Panc1 (cell line): Measurements from ENCODE around the gene PLK1. TPM values are rescaled to one million over a fixed set of nuclear protein-coding genes. Genes with fewer than 3 reads are reported as not detected.

Experiments
- ATAC-seq: fragments of 200-7000 bp; cut with Tn5 transposase; 2 replicates; pipeline ENCODE4 v1.9.1; 2020; ENCODE audit warnings: mild to moderate bottlenecking, moderate library complexity
- BruUV-seq: library from RNA; stranded (reverse); fragments of 400-500 nt; replicated peaks from 2 replicates; lab custom pipeline; 2021; lab: Mats Ljungman, UMichigan
- CTCF ChIA-PET: fragments of 300-600 bp; sonication (Branson Sonifier 250); formaldehyde crosslinking; loops from one replicate; lab custom pipeline; 2022; ENCODE audit warnings: antibody characterized with exemption; lab: Charles Lee
- POLR2A ChIA-PET: fragments of 300-600 bp; sonication (Branson Sonifier 250); formaldehyde crosslinking; loops from one replicate; lab custom pipeline; 2022; ENCODE audit warnings: antibody characterized with exemption; lab: Charles Lee
- DNase-seq: peaks from one replicate; pipeline ENCODE4 v3.0.0-alpha.2; 2010; ENCODE audit warnings: low read depth, low spot score
- H3K27ac ChIP-seq: 2 replicates; pipeline ENCODE4 v1.5.1; 2011; ENCODE audit warnings: mild to moderate bottlenecking, low read length, inconsistent platforms
- H3K27me3 ChIP-seq: fragments of 200-500 bp; sonication (Bioruptor generic); 2 replicates; pipeline ENCODE4 v1.6.0; 2014; ENCODE audit warnings: low read length, inconsistent platforms; ENCODE audit not compliant: control insufficient read depth, insufficient read depth
- H3K36me3 ChIP-seq: fragments of 200-500 bp; sonication (Bioruptor generic); 2 replicates; pipeline ENCODE4 v1.5.1; 2014; ENCODE audit warnings: inconsistent platforms, mild to moderate bottlenecking, low read length, moderate library complexity; ENCODE audit not compliant: control insufficient read depth, insufficient read depth
- H3K4me1 ChIP-seq: 2 replicates; pipeline ENCODE4 v1.5.1; 2011; ENCODE audit warnings: inconsistent platforms, mild to moderate bottlenecking, low read length, moderate library complexity; ENCODE audit not compliant: control insufficient read depth, insufficient read depth
- H3K4me3 ChIP-seq, 2 experiments: 2 replicates each; pipeline ENCODE4 v1.5.1; 2011 to 2012; ENCODE audit warnings: low read depth in 2 of 2, low read length in 2 of 2, mild to moderate bottlenecking in 2 of 2, inconsistent platforms in 1 of 2, moderate library complexity in 1 of 2
- H3K9me3 ChIP-seq: fragments of 200-500 bp; sonication (Bioruptor generic); 2 replicates; pipeline ENCODE4 v1.5.1; 2014; ENCODE audit warnings: low read depth, mild to moderate bottlenecking, inconsistent platforms, low read length, moderate library complexity; ENCODE audit not compliant: control insufficient read depth, insufficient read depth
- CTCF ChIP-seq: fragments of 450-650 bp; IDR thresholded peaks from 2 replicates; pipeline ENCODE4 v1.5.1; 2017; ENCODE audit warnings: mild to moderate bottlenecking
- POLR2AphosphoS5 ChIP-seq: IDR thresholded peaks from 2 replicates; pipeline ENCODE4 v1.6.1; 2012; ENCODE audit warnings: mild to moderate bottlenecking, low read depth, low read length, moderate library complexity
- SIN3A ChIP-seq: IDR thresholded peaks from 2 replicates; pipeline ENCODE4 v1.6.1; 2012; ENCODE audit warnings: low read depth, mild to moderate bottlenecking, low read length, moderate library complexity, borderline replicate concordance; ENCODE audit not compliant: insufficient read depth
- TCF7L2 ChIP-seq: IDR thresholded peaks from 2 replicates; pipeline ENCODE4 v1.6.1; 2011; ENCODE audit warnings: mild to moderate bottlenecking, low read depth, low read length, inconsistent platforms
- in situ Hi-C: cut with HindIII; loops from 2 replicates; pipeline ENCODE4 v1.10.0; 2016; ENCODE audit warnings: low sequenced_read_pairs, low pct_unique_long_range_greater_than_20kb
- intact Hi-C: fragments of 100-400 bp; cut with micrococcal nuclease; formaldehyde crosslinking; loops from one replicate; pipeline ENCODE4 v1.10.0; 2022; ENCODE audit not compliant: unreplicated experiment
- total RNA-seq: library from RNA; stranded (reverse); gene quantifications from one replicate; pipeline ENCODE4 v1.2.1, GENCODE V29; 2021; ENCODE audit not compliant: unreplicated experiment
- TF ChIP-seq, protein P1 (sequence below), 2 experiments: IDR thresholded peaks; 2 replicates each; pipeline ENCODE4 v1.6.1; 2011 to 2012; ENCODE audit warnings: low read depth in 2 of 2, control low read depth in 1 of 2, low read length in 1 of 2, mild to moderate bottlenecking in 1 of 2, moderate library complexity in 1 of 2; ENCODE audit not compliant: insufficient read depth in 1 of 2

Gene PLK1
- total RNA-seq, 1 experiment from 2014 or later, result 94.8 TPM

DNA sequence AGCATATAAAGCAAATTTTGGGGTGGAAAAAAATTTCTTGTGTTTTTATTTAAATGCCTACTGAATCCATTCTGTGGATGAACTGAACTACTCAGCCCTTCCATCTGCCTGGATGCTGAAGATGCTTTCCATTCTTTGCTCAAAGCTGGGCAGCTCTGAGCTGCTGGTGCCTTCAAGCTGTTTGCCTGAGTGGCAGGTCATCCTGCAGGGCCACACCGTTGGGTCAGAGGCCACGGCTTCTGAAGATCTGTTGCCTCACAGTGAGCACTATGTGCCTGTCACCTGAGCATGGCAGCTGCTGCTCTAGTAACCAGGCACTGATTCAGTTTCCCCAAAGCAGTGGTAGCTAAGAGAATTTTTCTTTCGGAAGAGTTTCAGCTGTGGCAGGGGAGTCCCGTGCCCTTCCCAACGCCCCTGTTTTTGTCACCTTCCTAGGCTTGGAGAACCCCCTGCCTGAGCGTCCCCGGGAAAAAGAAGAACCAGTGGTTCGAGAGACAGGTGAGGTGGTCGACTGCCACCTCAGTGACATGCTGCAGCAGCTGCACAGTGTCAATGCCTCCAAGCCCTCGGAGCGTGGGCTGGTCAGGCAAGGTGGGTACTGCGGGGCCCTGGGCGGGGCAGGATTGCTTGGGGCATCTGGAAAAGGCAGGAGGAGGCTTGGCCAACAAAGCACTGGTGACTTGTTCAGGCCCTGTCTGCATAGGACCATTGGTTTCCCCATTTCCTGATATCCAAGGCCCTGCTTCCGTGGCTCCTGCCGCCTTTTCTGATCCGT lies 8.5 kb downstream of the PLK1 start:
- ChIA-PET POLR2A (no interaction called here), CTCF (no interaction called here)
- DNase-seq (no peak), ATAC-seq (no peak)
- no peak overlapping the region for H3K27ac ChIP-seq
- H3K4me3 ChIP-seq, result no peak overlapping the region
- TF ChIP-seq CTCF (no peak), POLR2AphosphoS5 (no peak), TCF7L2 (no peak), SIN3A (no peak)
- TF ChIP-seq, protein P1, sequence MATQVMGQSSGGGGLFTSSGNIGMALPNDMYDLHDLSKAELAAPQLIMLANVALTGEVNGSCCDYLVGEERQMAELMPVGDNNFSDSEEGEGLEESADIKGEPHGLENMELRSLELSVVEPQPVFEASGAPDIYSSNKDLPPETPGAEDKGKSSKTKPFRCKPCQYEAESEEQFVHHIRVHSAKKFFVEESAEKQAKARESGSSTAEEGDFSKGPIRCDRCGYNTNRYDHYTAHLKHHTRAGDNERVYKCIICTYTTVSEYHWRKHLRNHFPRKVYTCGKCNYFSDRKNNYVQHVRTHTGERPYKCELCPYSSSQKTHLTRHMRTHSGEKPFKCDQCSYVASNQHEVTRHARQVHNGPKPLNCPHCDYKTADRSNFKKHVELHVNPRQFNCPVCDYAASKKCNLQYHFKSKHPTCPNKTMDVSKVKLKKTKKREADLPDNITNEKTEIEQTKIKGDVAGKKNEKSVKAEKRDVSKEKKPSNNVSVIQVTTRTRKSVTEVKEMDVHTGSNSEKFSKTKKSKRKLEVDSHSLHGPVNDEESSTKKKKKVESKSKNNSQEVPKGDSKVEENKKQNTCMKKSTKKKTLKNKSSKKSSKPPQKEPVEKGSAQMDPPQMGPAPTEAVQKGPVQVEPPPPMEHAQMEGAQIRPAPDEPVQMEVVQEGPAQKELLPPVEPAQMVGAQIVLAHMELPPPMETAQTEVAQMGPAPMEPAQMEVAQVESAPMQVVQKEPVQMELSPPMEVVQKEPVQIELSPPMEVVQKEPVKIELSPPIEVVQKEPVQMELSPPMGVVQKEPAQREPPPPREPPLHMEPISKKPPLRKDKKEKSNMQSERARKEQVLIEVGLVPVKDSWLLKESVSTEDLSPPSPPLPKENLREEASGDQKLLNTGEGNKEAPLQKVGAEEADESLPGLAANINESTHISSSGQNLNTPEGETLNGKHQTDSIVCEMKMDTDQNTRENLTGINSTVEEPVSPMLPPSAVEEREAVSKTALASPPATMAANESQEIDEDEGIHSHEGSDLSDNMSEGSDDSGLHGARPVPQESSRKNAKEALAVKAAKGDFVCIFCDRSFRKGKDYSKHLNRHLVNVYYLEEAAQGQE (IDR thresholded peaks at IDR 0.05; ENCODE audit: insufficient read depth in 1 of 2, low read depth in 2 of 2, low read length in 1 of 2), result no peak
- intact Hi-C loops, result no loop called here
- peaks cover 15% of the 10 kb centered on the region for H3K36me3 ChIP-seq
- in situ Hi-C loops, result no loop called here
- H3K27me3 ChIP-seq, result no peaks in the 10 kb centered on the region
- TSS peak; percentile 49 for BruUV-seq
- no peaks in the 10 kb centered on the region for H3K9me3 ChIP-seq
- H3K4me1 ChIP-seq, result no peaks in the 10 kb centered on the region

- CTCF ChIA-PET, result no interaction called here
- H3K27me3 ChIP-seq, result no peaks in the 10 kb centered on the region
- DNase-seq (no peak), ATAC-seq (0 out of 2 replicates have a peak, but pooled peaks have one; percentile 15)
- no peaks in the 10 kb centered on the region for H3K9me3 ChIP-seq
- in situ Hi-C loops, result no loop called here
- H3K27ac ChIP-seq, result no peak overlapping the region
- TSS peak; percentile 84 for BruUV-seq
- TF ChIP-seq CTCF (no peak), POLR2AphosphoS5 (no peak)
- H3K4me3 ChIP-seq, result no peak overlapping the region
- intact Hi-C loops, result no loop called here
- peaks cover 11% of the 10 kb centered on the region for H3K36me3 ChIP-seq
- POLR2A ChIA-PET, result interaction anchor here (0.7 kb wide), 1 partner anchor 118 kb away, joined by 4 read pairs; no protein-coding TSS in a partner anchor
- H3K4me1 ChIP-seq, result no peaks in the 10 kb centered on the region
Observed at GRCh38 chr16:23689442-23690187, 10.9 kb downstream of the PLK1 start.
